Muscle of back (tissue), 11 donors: ENCODE measurements around the gene VPS35L. TPM values are rescaled to one million over a fixed set of nuclear protein-coding genes. Genes with fewer than 3 reads are reported as not detected.

Experiments used
- DNase-seq, 3 donors: peaks; one replicate each; pipeline versions ENCODE4 v3.0.0 to v3.0.0-alpha.2; 2013
- polyA plus RNA-seq, 10 donors: library from polyadenylated mRNA; unstranded; fragments of 120-200 nt; gene quantifications; one replicate each; pipeline ENCODE4 v1.2.1, GENCODE V29; 2013; ENCODE audit not compliant: insufficient read length in 10 of 10

VPS35L gene
- polyA plus RNA-seq, 10 donors = 29.5 to 36.8 (median 34.1) TPM

- peak in 1 of 3 donors; percentile 58 for DNase-seq
Measured at GRCh38 chr16:19589106-19589505, 33.6 kb downstream of the VPS35L start.

DNA sequence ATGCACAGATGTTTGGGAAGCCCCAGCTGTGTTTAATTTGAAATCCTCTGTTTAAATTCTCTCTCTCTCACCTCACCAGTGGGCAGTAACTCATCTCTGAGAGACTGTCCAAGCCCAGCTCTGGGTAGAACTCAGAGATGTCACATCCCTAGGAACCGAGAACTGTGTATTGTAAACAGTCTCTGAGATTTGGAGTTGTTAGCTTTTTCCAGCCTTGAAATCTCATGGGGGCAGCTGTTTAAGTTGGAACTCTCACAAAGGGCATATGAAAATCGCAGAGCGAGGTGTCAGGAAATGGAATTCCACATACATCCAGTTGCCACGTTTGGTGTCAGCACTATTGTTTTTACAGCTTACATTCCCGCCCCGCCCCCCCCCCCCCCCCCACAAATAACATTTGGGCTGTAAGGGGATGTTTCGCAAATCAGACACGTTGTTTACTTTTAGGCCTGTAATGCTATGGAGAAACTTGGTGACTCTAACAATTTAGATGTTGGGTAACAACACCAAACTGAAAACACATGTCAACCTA, 34.3 kb downstream of the VPS35L start:
- peak; percentile 77 to 94 (median 88) for DNase-seq

GRCh38 chr16:19595043-19595767, 39.7 kb downstream of the VPS35L start:
- DNase-seq = no peak

GRCh38 chr16:19598805-19599510, 43.5 kb downstream of the VPS35L start:
- peak in 1 of 3 donors; percentile 62 for DNase-seq

- DNase-seq = no peak
Measured at GRCh38 chr16:19599968-19600716, 44.6 kb downstream of the VPS35L start.

GRCh38 chr16:19601083-19601976, 45.8 kb downstream of the VPS35L start:
- DNase-seq = peak in 2 of 3 donors; percentile 70 to 72

DNA sequence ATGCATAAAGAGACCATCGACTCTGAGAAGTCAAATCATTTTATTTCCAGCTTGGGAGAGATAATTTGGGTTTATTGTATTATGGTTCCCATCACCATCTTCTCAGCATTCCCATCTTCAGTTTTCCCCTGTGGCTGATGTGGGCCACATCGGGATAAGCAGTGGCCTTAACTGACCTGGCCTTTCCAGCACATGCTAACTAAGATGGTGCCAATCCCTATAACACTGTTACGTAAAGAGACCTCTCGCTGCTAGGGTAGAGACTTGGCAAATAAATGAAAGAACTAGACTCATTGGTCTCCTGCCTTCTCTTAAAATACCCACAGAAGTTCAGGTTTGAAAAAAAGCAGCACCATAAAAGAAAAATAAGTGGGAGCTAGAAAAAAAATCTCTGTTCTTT, 49.4 kb downstream of the VPS35L start:
- DNase-seq = no peak

- DNase-seq = no peak
Measured at GRCh38 chr16:19605701-19606100, 50.2 kb downstream of the VPS35L start.

GRCh38 chr16:19607616-19608280, 52.2 kb downstream of the VPS35L start:
- DNase-seq = peak; percentile 42 to 60 (median 51)

DNA sequence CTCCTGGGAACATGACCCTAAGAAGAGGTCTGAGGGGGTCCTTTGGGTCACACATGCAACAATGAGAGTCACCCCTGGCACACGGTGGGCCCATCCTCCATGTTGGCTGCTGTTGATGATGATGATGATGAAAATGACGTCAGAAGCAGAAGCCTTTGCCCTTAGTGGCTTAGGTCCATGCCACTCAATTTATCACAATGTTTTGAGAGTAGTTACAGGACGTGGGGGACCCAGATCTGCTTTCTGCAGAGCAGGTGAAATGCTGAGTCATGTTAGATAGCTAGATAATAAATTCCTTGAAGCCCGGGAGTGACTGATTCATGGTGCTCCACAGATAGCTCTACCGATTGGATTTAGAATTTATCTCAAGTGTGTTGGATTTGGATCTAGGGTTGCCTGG, 53.9 kb downstream of the VPS35L start:
- DNase-seq = no peak

DNA sequence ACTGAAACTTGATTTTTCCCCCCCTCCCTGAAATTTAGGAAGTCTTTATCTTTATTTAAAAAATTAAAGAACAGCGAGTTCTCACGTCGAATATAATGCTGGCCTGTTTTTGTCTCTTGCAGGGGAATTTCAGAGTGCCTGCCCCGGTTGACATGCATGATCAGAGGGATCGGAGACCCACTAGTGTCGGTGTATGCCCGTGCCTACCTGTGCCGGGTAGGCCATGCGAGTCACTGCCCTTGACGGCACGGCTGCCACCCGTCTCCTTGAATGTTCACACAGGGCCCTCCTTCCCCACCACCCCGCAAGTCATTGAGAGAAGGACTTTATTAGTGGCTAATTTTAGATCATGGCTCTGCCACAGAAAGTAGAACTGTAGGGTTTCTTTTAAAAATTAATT, 54.7 kb downstream of the VPS35L start:
- DNase-seq = no peak

GRCh38 chr16:19613834-19614233, 58.3 kb downstream of the VPS35L start:
- no peak for DNase-seq

GRCh38 chr16:19616241-19616640, 60.7 kb downstream of the VPS35L start:
- no peak for DNase-seq

GRCh38 chr16:19618876-19619275, 63.4 kb downstream of the VPS35L start:
- DNase-seq = no peak

GRCh38 chr16:19621445-19621844, 65.9 kb downstream of the VPS35L start:
- peak in 2 of 3 donors; percentile 48 to 77 for DNase-seq

DNA sequence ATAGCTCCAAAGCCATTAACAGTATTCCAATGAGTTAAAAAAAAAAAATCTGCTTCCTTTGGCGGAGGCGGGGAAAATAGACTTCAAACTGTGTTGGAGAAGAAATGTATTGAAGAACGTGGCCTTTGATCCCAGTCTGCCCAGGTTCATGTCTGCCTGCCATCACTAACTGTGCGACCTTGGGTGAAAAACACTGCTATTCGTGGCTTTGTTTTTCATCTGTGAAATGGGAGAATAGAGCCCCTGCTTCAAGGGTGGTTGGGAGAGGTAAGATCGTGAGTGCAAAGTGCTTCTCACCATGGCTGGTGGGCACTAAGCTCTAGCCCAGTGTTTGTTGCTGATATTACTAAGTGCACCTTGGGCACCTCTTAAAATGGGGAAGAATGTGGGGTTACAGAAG, 69.5 kb downstream of the VPS35L start:
- no peak for DNase-seq

- no peak for DNase-seq
Measured at GRCh38 chr16:19636436-19637267, 81.1 kb downstream of the VPS35L start.

DNA sequence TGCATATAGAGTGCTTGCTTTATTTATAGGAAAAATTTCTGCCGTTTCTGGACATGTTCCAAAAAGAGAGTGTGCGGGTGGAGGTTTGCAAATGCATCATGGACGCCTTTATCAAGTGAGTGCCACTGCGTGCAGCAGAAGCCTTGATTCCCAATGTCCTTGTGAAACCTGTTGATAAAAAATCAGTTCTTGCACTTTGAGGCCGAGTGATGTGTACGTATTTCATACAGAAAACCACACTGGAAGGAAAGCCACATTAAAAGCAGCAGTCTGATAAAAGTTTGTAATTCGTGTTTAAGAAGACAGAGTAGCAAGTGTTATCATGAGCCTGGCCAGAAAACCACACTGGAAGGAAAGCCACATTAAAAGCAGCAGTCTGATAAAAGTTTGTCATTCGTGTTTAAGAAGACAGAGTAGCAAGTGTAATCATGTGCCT, 84.5 kb downstream of the VPS35L start:
- no peak for DNase-seq

- DNase-seq = no peak
Measured at GRCh38 chr16:19642501-19642900, 87.0 kb downstream of the VPS35L start.

DNA sequence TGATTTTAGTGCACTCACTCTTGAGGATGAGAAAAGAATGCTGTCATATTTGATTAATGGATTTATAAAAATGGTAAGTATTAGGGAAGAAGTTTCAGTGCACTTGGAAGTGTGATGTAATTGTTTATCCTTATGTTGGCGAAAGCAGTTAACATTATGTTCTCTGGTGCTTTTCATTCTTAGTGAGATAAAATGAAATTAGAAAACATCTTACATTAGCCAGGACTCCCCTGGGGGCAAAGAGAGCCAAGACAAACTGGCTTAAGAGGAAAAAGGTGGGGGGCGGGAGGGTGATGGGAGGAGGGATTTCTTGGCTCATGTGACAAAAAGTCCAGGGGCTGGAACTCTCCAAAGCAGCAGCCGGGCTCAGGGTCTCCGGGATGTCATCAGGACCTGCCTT, 89.4 kb downstream of the VPS35L start:
- peak; percentile 54 to 88 (median 85) for DNase-seq
